ENCODE results near the gene RNF224.

- no peak for TF ChIP-seq EZH2 (IDR thresholded peaks at IDR 0.05; ENCODE audit: low read depth)
- TF ChIP-seq, protein P1, sequence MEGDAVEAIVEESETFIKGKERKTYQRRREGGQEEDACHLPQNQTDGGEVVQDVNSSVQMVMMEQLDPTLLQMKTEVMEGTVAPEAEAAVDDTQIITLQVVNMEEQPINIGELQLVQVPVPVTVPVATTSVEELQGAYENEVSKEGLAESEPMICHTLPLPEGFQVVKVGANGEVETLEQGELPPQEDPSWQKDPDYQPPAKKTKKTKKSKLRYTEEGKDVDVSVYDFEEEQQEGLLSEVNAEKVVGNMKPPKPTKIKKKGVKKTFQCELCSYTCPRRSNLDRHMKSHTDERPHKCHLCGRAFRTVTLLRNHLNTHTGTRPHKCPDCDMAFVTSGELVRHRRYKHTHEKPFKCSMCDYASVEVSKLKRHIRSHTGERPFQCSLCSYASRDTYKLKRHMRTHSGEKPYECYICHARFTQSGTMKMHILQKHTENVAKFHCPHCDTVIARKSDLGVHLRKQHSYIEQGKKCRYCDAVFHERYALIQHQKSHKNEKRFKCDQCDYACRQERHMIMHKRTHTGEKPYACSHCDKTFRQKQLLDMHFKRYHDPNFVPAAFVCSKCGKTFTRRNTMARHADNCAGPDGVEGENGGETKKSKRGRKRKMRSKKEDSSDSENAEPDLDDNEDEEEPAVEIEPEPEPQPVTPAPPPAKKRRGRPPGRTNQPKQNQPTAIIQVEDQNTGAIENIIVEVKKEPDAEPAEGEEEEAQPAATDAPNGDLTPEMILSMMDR (conservative IDR thresholded peaks at IDR 0.05) = no peak
Measured at GRCh38 chr9:137192448-137192780, 34.9 kb upstream of the RNF224 start.

Data from PC-9 (cell line).